Measurements from ENCODE around the gene FARP2. TPM values are rescaled to one million over a fixed set of nuclear protein-coding genes. Genes with fewer than 3 reads are reported as not detected.

The FARP2 gene
- total and polyA plus RNA-seq, 2 experiments from 2014 or later = 16.0 to 22.6 TPM

GRCh38 chr2:241390301-241391206 lies 34.5 kb downstream of the FARP2 start (continued):
- TF ChIP-seq REST (IDR thresholded peaks at IDR 0.05; ENCODE audit: unreplicated experiment) = no peak
- TF ChIP-seq EZH2 (IDR thresholded peaks at IDR 0.05; ENCODE audit: low read depth, unreplicated experiment) = no peak
- no peak for TF ChIP-seq ZNF114 (CRISPR knock-in tag; IDR thresholded peaks at IDR 0.05)
- TF ChIP-seq CREB1 (CRISPR knock-in tag; IDR thresholded peaks at IDR 0.05; ENCODE audit: low read depth) = no peak
- TF ChIP-seq ZNF462 (CRISPR knock-in tag; IDR thresholded peaks at IDR 0.05) = no peak

All from GM23338 (cell line).